NCI-H2196 treated with DMSO at 0.1 percent for 48 hours (cell line): ENCODE data around the gene DNAH11.
"Not testable (repeated sequence)": the region's sequence is repeated elsewhere in the genome, so short reads cannot be mapped to it uniquely, and the experiment has no call there.

ENCODE experiments used
- DNase-seq: peaks from one replicate; lab custom pipeline; 2025; ENCODE audit not compliant: unreplicated experiment; lab: John Stamatoyannopoulos, UW

Gene DNAH11

GRCh38 chr7:21616091-21616490 is 73.3 kb downstream of the DNAH11 start:
- no peak for DNase-seq

DNA sequence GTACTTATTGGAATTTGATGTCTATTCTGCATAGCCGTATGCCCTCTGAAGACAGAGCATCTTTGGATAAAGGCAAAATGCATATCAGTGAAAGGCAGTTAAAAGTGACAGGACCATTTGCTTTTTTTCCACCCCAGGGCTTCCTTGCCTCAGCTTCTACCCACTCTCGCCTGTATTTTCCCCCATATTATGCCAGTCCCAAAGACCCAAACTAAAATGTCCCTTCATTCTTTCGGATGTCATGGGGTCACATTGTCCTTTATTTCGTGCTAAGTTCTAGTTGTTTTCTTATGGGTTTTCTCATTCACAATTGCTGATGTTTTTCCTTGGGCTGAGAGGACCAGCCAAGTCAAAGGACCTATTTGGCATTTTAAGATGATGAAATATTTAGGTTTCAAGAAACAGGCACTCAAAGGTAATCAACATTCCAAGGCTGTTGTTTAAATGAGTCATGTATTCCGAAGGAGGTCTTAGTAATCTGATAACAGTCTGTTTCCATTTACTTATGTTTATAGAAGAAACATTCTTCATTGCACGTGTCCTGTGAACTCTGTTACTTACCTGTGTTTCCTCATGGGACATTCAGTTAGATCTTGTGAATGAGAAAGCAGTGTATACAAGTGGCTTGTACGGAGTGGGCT is 74.1 kb downstream of the DNAH11 start:
- DNase-seq: no peak

DNA sequence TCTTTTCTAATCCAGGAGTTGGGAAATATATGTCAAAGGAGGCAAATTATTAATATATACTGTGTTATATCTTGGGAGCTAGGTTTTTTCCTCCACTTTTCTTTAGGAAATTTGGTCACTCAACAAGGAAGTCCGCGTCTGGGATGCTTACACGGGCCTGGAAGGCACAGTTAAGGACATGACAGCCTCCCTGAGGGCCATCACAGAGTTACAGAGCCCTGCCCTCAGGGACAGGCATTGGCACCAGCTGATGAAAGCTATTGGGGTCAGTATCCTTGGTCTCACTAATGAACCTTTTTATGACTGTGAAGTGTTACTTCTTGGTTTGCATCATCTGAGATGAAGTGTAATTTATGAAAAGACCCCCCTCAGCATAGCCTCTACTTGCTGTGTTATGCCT is 74.7 kb downstream of the DNAH11 start:
- DNase-seq: no peak

- DNase-seq: no peak
These were observed 75.1 kb downstream of the DNAH11 start for GRCh38 chr7:21617916-21618390.

GRCh38 chr7:21618706-21619105 is 75.9 kb downstream of the DNAH11 start:
- no peak for DNase-seq

- no peak for DNase-seq
These were observed 77.2 kb downstream of the DNAH11 start for GRCh38 chr7:21620054-21620453.

- no peak for DNase-seq
These were observed 81.5 kb downstream of the DNAH11 start for GRCh38 chr7:21624320-21624719.

DNA sequence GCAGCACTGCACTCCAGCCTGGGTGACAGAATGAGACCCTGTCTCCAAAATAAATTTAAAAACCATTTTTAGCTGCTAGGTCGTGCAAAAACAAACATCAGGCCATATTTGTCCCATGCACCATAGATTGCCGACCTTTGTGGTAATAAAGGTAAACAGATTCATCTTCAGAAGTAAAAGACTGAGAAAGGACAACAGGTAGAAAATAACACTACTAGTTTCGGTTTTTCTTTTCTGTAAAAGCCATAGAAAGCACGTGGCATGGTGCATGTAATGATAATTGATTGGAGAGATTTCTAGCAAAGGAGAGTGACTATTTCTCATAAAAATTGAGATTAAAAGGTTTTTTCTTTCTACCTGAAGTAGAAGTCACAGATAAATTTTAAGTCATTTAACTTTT is 93.9 kb downstream of the DNAH11 start:
- no peak for DNase-seq

DNA sequence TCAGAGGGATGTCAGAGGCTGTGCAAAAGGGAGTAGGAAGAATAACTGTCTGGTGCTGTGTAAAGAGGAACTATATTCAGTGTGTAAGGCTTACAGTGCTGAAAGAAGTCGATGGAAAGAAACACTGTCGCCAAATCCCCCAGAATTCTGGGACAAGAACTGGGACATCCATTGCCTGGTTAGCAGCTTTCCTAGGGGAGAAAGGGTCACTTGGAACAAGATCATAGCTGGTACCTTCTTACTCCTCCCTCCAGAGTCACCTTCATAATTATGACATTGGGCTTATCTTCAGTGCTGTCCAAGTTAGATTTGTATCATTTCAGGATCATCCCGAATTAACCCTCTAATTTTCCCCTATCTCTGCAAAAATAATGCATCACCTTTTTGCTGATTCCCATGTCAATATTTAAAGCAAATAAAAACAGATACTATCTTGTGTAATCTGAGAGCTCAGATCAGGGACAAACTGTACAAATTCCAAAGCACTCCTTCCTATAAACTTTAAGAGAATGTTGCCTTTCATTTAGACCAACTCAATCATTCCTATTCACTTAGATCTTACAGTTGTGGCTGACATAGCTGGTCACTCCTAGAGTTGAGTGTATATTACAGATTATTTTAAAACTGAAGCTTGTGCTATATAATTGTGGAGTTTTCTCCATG is 96.5 kb downstream of the DNAH11 start:
- DNase-seq: no peak

DNA sequence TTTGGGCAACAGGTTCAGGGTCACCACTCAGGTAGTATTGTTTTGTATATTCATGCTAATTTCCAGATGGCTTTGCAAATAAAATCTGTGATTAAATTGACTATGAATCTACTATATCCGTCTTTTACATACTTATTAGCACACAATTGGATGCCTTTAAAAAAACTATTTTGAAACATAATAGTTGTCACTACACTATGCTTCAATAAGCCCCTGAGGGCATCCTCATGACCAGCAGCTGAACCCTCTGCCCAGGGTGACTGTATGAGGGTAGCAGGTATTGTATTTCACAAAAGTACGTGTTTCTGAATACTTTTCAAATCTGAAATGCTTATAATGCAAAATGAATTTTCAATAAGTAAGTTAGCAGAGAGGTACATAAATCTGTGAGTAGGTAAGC is 97.3 kb downstream of the DNAH11 start:
- no peak for DNase-seq

DNA sequence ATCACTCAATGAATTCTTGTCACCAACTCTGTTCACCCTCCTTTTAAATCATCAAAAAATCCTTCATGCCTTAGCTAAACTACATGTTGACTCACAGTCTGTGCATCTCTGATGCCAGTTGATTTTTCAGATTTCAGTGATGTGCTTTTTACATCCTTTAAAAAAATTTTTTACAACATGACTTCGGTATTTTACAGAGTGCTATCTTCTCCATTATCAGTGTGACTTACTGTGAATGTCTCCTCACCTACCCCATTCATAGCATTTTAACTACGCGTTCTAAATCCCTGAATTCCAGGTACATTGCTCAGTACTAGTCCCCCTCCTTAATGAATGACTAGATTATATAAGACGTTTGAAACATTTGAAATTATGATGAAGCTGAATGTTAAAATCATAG is 98.7 kb downstream of the DNAH11 start:
- no peak for DNase-seq

GRCh38 chr7:21642422-21642821 is 99.6 kb downstream of the DNAH11 start:
- no peak for DNase-seq

DNA sequence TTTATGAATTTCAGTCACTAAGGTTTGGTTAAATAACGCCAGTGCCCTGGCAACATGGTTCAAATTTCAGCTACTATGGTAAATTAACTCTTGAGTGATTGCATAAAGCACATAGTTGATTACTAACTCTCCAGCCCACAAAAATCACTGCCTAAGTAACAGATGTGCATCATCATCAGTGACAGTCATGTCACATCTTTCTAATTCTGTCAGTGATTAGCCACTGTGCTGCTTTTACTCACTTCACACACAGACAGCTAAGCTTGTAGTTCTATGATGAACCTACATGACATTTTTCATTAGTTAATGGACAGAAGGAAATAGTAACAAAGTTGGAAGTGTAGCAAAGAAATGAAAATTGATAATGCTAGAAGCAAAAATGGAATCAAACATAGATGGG is 108.9 kb downstream of the DNAH11 start:
- DNase-seq: no peak

DNA sequence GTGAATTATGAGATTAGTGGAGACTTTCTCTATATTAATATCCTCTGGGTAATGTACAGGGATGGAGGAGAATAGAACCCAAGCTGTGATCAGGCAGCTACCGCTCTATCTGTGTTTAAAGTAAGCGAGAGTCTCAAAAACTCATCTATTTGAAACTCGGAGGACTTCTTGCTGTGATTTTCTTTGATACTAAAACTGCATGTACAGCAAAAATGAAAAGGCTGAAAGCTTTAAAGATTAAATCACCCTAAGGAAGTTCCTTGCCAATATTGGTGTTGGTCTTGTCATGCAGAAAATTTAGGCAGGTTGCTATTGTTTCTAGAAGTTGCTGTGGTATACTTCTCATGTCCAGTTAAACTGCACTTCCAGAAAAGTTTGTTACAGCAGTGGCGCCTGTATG is 110.8 kb downstream of the DNAH11 start:
- DNase-seq: no peak

- no peak for DNase-seq
These were observed 113.2 kb downstream of the DNAH11 start for GRCh38 chr7:21656081-21656480.

GRCh38 chr7:21656796-21657195 is 114.0 kb downstream of the DNAH11 start:
- DNase-seq: no peak

GRCh38 chr7:21670496-21670895 is 127.7 kb downstream of the DNAH11 start:
- no peak for DNase-seq

- no peak for DNase-seq
These were observed 129.0 kb downstream of the DNAH11 start for GRCh38 chr7:21671859-21672258.

GRCh38 chr7:21675255-21675654 is 132.4 kb downstream of the DNAH11 start:
- no peak for DNase-seq

DNA sequence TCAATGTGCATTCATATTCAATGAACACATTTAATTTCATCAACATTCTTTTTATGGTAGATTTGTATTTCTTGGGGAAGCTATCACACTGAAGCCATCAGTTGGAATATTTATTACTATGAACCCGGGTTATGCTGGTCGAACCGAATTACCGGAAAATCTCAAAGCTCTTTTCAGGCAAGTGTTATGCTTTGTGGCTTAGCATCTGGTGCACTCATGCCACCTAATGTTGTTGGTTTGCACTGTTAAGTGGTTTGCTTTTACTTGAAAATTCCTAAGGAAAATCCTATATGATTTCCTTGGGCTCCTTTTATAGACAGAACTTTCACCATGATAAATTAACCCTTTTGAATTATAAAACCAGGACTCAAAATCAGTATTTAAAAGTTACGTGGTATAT is 147.9 kb downstream of the DNAH11 start:
- DNase-seq: no peak

DNA sequence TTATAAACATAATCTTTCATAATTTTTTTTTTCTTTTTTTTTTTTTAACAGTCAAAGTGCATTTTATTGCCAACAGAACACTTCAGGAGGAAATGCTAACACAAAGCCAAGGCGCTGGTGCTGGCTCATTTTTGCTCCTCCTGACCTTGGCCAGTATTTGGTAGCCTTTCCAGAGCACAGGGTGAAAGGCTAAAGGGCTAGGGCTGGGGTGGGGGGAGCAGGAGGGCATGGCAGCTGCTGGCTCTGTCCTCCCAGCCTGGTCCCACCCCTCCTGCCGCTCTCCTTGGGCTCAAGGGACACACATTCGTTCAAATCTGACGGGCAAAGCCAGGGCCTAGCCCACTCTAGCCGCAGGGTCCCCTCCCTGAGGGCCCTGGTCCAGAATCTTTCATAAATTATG is 148.3 kb downstream of the DNAH11 start:
- DNase-seq: not testable (repeated sequence)

- DNase-seq: not testable (repeated sequence)
These were observed 157.7 kb downstream of the DNAH11 start for GRCh38 chr7:21700587-21700986.

DNA sequence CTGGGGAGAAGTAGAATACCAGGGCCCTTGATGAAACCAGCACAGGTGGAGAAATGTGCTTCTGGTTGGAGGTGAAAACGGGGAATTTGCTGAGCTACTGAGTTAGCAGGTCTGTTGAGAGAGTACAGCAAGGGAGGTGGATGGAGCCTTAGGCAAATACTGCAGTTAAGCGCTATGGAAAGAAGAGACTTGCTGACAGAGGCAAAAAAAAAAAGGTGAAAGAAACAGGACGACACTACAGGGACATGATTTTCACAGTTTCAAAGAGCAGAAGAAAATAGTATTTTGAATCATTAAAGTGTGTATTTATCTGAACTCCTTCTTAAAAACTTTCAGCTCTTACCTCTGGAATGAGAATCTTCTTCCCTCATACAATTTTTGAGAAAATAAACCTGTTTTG is 159.5 kb downstream of the DNAH11 start:
- DNase-seq: no peak
